ENCODE results near the gene ALDH16A1.

ALDH16A1 gene

GRCh38 chr19:49486710-49487276 lies 33.8 kb downstream of the ALDH16A1 start:
- no peaks in the 10 kb centered on the region for H3K9me3 ChIP-seq (ENCODE audit: control insufficient read depth, low read length)
- DNase-seq (ENCODE audit: low read depth), result no peak
- H3K4me3 ChIP-seq (ENCODE audit: low read length), result peak overlapping the region; percentile 58
- H3K4me1 ChIP-seq (ENCODE audit: control insufficient read depth, insufficient read depth, low read length), result peaks cover 19% of the 10 kb centered on the region
- no peaks in the 10 kb centered on the region for H3K27me3 ChIP-seq (replicated peaks; ENCODE audit: control insufficient read depth, insufficient read depth, low read length)
- H3K36me3 ChIP-seq (ENCODE audit: control insufficient read depth, insufficient read depth, low read length, severe bottlenecking), result peaks cover 27% of the 10 kb centered on the region
- peak overlapping the region; percentile 70 for H3K9ac ChIP-seq (ENCODE audit: low read length)

- Histone ChIP-seq H3K27me3 (replicated peaks; ENCODE audit: control insufficient read depth, insufficient read depth, low read length) (no peaks in the 10 kb centered on the region), H3K4me1 (ENCODE audit: control insufficient read depth, insufficient read depth, low read length) (peaks cover 19% of the 10 kb centered on the region), H3K36me3 (ENCODE audit: control insufficient read depth, insufficient read depth, low read length, severe bottlenecking) (peaks cover 34% of the 10 kb centered on the region), H3K4me3 (ENCODE audit: low read length) (peak within 1 kb of the TSS; percentile 99), H3K9ac (ENCODE audit: low read length) (peak within 1 kb of the TSS; percentile 100), H3K9me3 (ENCODE audit: control insufficient read depth, low read length) (no peaks in the 10 kb centered on the region)
- DNase-seq (ENCODE audit: low read depth), result peak; percentile 99
These were observed 34.4 kb downstream of the ALDH16A1 start, which contains the start of gene RPL13A for GRCh38 chr19:49487277-49488045. Gene RPL13A, plus strand, starts transcription at chr19:49487608. Its CDS starts 22 bp downstream, at chr19:49487630.

GRCh38 chr19:49488046-49488862 lies 35.2 kb downstream of the ALDH16A1 start:
- peak; percentile 31 for DNase-seq (ENCODE audit: low read depth)
- no peaks in the 10 kb centered on the region for H3K27me3 ChIP-seq (replicated peaks; ENCODE audit: control insufficient read depth, insufficient read depth, low read length)
- peak overlapping the region; percentile 99 for H3K4me3 ChIP-seq (ENCODE audit: low read length)
- peaks cover 42% of the 10 kb centered on the region for H3K36me3 ChIP-seq (ENCODE audit: control insufficient read depth, insufficient read depth, low read length, severe bottlenecking)
- no peaks in the 10 kb centered on the region for H3K9me3 ChIP-seq (ENCODE audit: control insufficient read depth, low read length)
- H3K4me1 ChIP-seq (ENCODE audit: control insufficient read depth, insufficient read depth, low read length), result peaks cover 19% of the 10 kb centered on the region
- H3K9ac ChIP-seq (ENCODE audit: low read length), result peak overlapping the region; percentile 100

- H3K27me3 ChIP-seq (replicated peaks; ENCODE audit: control insufficient read depth, insufficient read depth, low read length), result no peaks in the 10 kb centered on the region
- DNase-seq (ENCODE audit: low read depth), result peak; percentile 38
- H3K9ac ChIP-seq (ENCODE audit: low read length), result peak overlapping the region; percentile 100
- H3K9me3 ChIP-seq (ENCODE audit: control insufficient read depth, low read length), result no peaks in the 10 kb centered on the region
- peaks cover 43% of the 10 kb centered on the region for H3K36me3 ChIP-seq (ENCODE audit: control insufficient read depth, insufficient read depth, low read length, severe bottlenecking)
- H3K4me1 ChIP-seq (ENCODE audit: control insufficient read depth, insufficient read depth, low read length), result peaks cover 19% of the 10 kb centered on the region
- peak overlapping the region; percentile 99 for H3K4me3 ChIP-seq (ENCODE audit: low read length)
These were observed 36.0 kb downstream of the ALDH16A1 start for GRCh38 chr19:49488863-49489537.

GRCh38 chr19:49489601-49490167 lies 36.7 kb downstream of the ALDH16A1 start:
- H3K36me3 ChIP-seq (ENCODE audit: control insufficient read depth, insufficient read depth, low read length, severe bottlenecking), result peaks cover 43% of the 10 kb centered on the region
- H3K4me1 ChIP-seq (ENCODE audit: control insufficient read depth, insufficient read depth, low read length), result peaks cover 19% of the 10 kb centered on the region
- H3K9me3 ChIP-seq (ENCODE audit: control insufficient read depth, low read length), result no peaks in the 10 kb centered on the region
- H3K9ac ChIP-seq (ENCODE audit: low read length), result peak overlapping the region; percentile 100
- DNase-seq (ENCODE audit: low read depth), result no peak
- H3K4me3 ChIP-seq (ENCODE audit: low read length), result peak overlapping the region; percentile 99
- no peaks in the 10 kb centered on the region for H3K27me3 ChIP-seq (replicated peaks; ENCODE audit: control insufficient read depth, insufficient read depth, low read length)

GRCh38 chr19:49490287-49491029 lies 37.4 kb downstream of the ALDH16A1 start:
- DNase-seq (ENCODE audit: low read depth), result no peak
- Histone ChIP-seq H3K4me3 (ENCODE audit: low read length) (peak overlapping the region; percentile 99), H3K9ac (ENCODE audit: low read length) (peak overlapping the region; percentile 100), H3K36me3 (ENCODE audit: control insufficient read depth, insufficient read depth, low read length, severe bottlenecking) (peaks cover 43% of the 10 kb centered on the region), H3K9me3 (ENCODE audit: control insufficient read depth, low read length) (no peaks in the 10 kb centered on the region), H3K27me3 (replicated peaks; ENCODE audit: control insufficient read depth, insufficient read depth, low read length) (no peaks in the 10 kb centered on the region), H3K4me1 (ENCODE audit: control insufficient read depth, insufficient read depth, low read length) (peaks cover 19% of the 10 kb centered on the region)

GRCh38 chr19:49491030-49491803 lies 38.2 kb downstream of the ALDH16A1 start:
- no peaks in the 10 kb centered on the region for H3K27me3 ChIP-seq (replicated peaks; ENCODE audit: control insufficient read depth, insufficient read depth, low read length)
- peaks cover 19% of the 10 kb centered on the region for H3K4me1 ChIP-seq (ENCODE audit: control insufficient read depth, insufficient read depth, low read length)
- DNase-seq (ENCODE audit: low read depth), result no peak
- H3K4me3 ChIP-seq (ENCODE audit: low read length), result peak overlapping the region; percentile 99
- no peaks in the 10 kb centered on the region for H3K9me3 ChIP-seq (ENCODE audit: control insufficient read depth, low read length)
- peaks cover 43% of the 10 kb centered on the region for H3K36me3 ChIP-seq (ENCODE audit: control insufficient read depth, insufficient read depth, low read length, severe bottlenecking)
- peak overlapping the region; percentile 100 for H3K9ac ChIP-seq (ENCODE audit: low read length)

- H3K9ac ChIP-seq (ENCODE audit: low read length), result peak overlapping the region; percentile 7
- no peak for DNase-seq (ENCODE audit: low read depth)
- peaks cover 43% of the 10 kb centered on the region for H3K36me3 ChIP-seq (ENCODE audit: control insufficient read depth, insufficient read depth, low read length, severe bottlenecking)
These were observed 39.0 kb downstream of the ALDH16A1 start for GRCh38 chr19:49491804-49492572.

GRCh38 chr19:49492573-49493405 lies 39.8 kb downstream of the ALDH16A1 start:
- H3K9ac ChIP-seq (ENCODE audit: low read length), result peak overlapping the region; percentile 7
- H3K9me3 ChIP-seq (ENCODE audit: control insufficient read depth, low read length), result no peaks in the 10 kb centered on the region
- H3K27me3 ChIP-seq (replicated peaks; ENCODE audit: control insufficient read depth, insufficient read depth, low read length), result no peaks in the 10 kb centered on the region
- H3K4me3 ChIP-seq (ENCODE audit: low read length), result no peak overlapping the region
- no peak for DNase-seq (ENCODE audit: low read depth)
- peaks cover 25% of the 10 kb centered on the region for H3K4me1 ChIP-seq (ENCODE audit: control insufficient read depth, insufficient read depth, low read length)
- H3K36me3 ChIP-seq (ENCODE audit: control insufficient read depth, insufficient read depth, low read length, severe bottlenecking), result peaks cover 49% of the 10 kb centered on the region

More at GRCh38 chr19:49491804-49492572, 39.0 kb downstream of the ALDH16A1 start:
- Histone ChIP-seq H3K4me3 (ENCODE audit: low read length) (no peak overlapping the region), H3K27me3 (replicated peaks; ENCODE audit: control insufficient read depth, insufficient read depth, low read length) (no peaks in the 10 kb centered on the region), H3K4me1 (ENCODE audit: control insufficient read depth, insufficient read depth, low read length) (peaks cover 19% of the 10 kb centered on the region), H3K9me3 (ENCODE audit: control insufficient read depth, low read length) (no peaks in the 10 kb centered on the region)

All from adipocyte (in vitro differentiated cells).